ENCODE results near the gene ARMC7.

The ARMC7 gene

GRCh38 chr17:75087558-75088453 is 22.0 kb upstream of the ARMC7 start, which contains the start of gene SLC16A5:
TSS of gene SLC16A5 (plus strand) at chr17:75087954. CDS start at chr17:75093637, 5,683 bp downstream.
- Histone ChIP-seq H3K4me3 (peak within 1 kb of the TSS; percentile 72), H3K27ac (peak within 1 kb of the TSS; percentile 51 to 82)
- no peak for TF ChIP-seq CTCF (IDR thresholded peaks at IDR 0.05)
- peak; percentile 81 for DNase-seq (ENCODE audit: low spot score)

GRCh38 chr17:75088465-75089417 is 21.0 kb upstream of the ARMC7 start:
- TF ChIP-seq CTCF (IDR thresholded peaks at IDR 0.05), result no peak
- H3K4me3 ChIP-seq, result peak overlapping the region; percentile 72
- DNase-seq (ENCODE audit: low spot score), result no peak
- peak overlapping the region; percentile 51 to 82 for H3K27ac ChIP-seq

- TF ChIP-seq CTCF (IDR thresholded peaks at IDR 0.05), result no peak
- peak overlapping the region in 1 of 2 donors; percentile 47 for H3K27ac ChIP-seq
- DNase-seq (ENCODE audit: low spot score), result no peak
- H3K4me3 ChIP-seq, result no peak overlapping the region
Observed at GRCh38 chr17:75090871-75091854, 18.6 kb upstream of the ARMC7 start.

- no peak for TF ChIP-seq CTCF (IDR thresholded peaks at IDR 0.05)
- Histone ChIP-seq H3K4me3 (no peak overlapping the region), H3K27ac (peak overlapping the region in 1 of 2 donors; percentile 47)
- DNase-seq (ENCODE audit: low spot score), result no peak
Observed at GRCh38 chr17:75091855-75092327, 17.9 kb upstream of the ARMC7 start.

GRCh38 chr17:75093548-75094158 is 16.1 kb upstream of the ARMC7 start:
- TF ChIP-seq CTCF (IDR thresholded peaks at IDR 0.05), result no peak
- no peak for DNase-seq (ENCODE audit: low spot score)
- H3K27ac ChIP-seq, result no peak overlapping the region
- no peak overlapping the region for H3K4me3 ChIP-seq
